GM23338 (cell line): ENCODE data around the gene FRMD4A. TPM values are rescaled to one million over a fixed set of nuclear protein-coding genes. Genes with fewer than 3 reads are reported as not detected.

Source experiments
- ATAC-seq: fragments of 200-7000 bp; cut with Tn5 transposase; 3 replicates; pipeline ENCODE4 v1.9.1; 2020
- DNase-seq: peaks from one replicate; pipeline ENCODE4 v3.0.0-alpha.2; 2015; ENCODE audit warnings: low spot score
- H2AFZ ChIP-seq: fragments of 200-600 bp; sonication (generic); 2 replicates; pipeline ENCODE4 v1.8.0; 2016; ENCODE audit warnings: antibody characterized with exemption, mild to moderate bottlenecking, moderate library complexity
- H3F3A ChIP-seq: fragments of 200-600 bp; sonication (generic); replicated peaks from 2 replicates; pipeline ENCODE4 v1.8.0; 2017; ENCODE audit warnings: antibody characterized with exemption, mixed run types, low read depth
- H3K27ac ChIP-seq: fragments of 200-600 bp; sonication (generic); 2 replicates; pipeline ENCODE4 v1.6.1; 2016; ENCODE audit warnings: low read depth
- H3K27me3 ChIP-seq: fragments of 200-600 bp; sonication (generic); 2 replicates; pipeline ENCODE4 v1.8.0; 2016; ENCODE audit warnings: mild to moderate bottlenecking, mixed run types, moderate library complexity; ENCODE audit not compliant: insufficient read depth
- H3K36me3 ChIP-seq: fragments of 200-600 bp; sonication (generic); 2 replicates; pipeline ENCODE4 v1.8.0; 2016; ENCODE audit warnings: mild to moderate bottlenecking; ENCODE audit not compliant: insufficient read depth
- H3K4me1 ChIP-seq: fragments of 200-600 bp; sonication (generic); 2 replicates; pipeline ENCODE4 v1.8.0; 2016; ENCODE audit warnings: mild to moderate bottlenecking, moderate library complexity; ENCODE audit not compliant: insufficient read depth
- H3K4me2 ChIP-seq: fragments of 200-600 bp; sonication (generic); 2 replicates; pipeline ENCODE4 v1.7.1; 2017; ENCODE audit warnings: mixed run types
- H3K4me3 ChIP-seq: fragments of 200-600 bp; sonication (generic); 2 replicates; pipeline ENCODE4 v1.6.1; 2016; ENCODE audit warnings: mixed run types
- H3K79me2 ChIP-seq: fragments of 200-600 bp; sonication (generic); replicated peaks from 2 replicates; pipeline ENCODE4 v1.8.0; 2017; ENCODE audit warnings: mild to moderate bottlenecking; ENCODE audit not compliant: insufficient read depth
- H3K9me2 ChIP-seq: fragments of 200-600 bp; sonication (generic); 2 replicates; pipeline ENCODE4 v1.8.0; 2017; ENCODE audit not compliant: insufficient read depth
- H4K20me1 ChIP-seq: fragments of 200-600 bp; sonication (generic); replicated peaks from 2 replicates; pipeline ENCODE4 v1.8.0; 2017; ENCODE audit warnings: mild to moderate bottlenecking; ENCODE audit not compliant: insufficient read depth
- H3K27ac Mint-ChIP-seq: 2 replicates; pipeline ENCODE4 v1.8.0; 2020; ENCODE audit warnings: inconsistent platforms, mild to moderate bottlenecking, moderate library complexity, mixed read lengths
- H3K27me3 Mint-ChIP-seq: 3 replicates; pipeline ENCODE4 v1.8.0; 2022; ENCODE audit warnings: low read depth, mild to moderate bottlenecking, moderate library complexity, mixed read lengths, inconsistent platforms; ENCODE audit not compliant: insufficient read depth, poor library complexity
- H3K36me3 Mint-ChIP-seq: 3 replicates; pipeline ENCODE4 v1.8.0; 2021; ENCODE audit warnings: low read depth, mild to moderate bottlenecking, inconsistent platforms, moderate library complexity, mixed read lengths
- H3K4me1 Mint-ChIP-seq: 3 replicates; pipeline ENCODE4 v1.8.0; 2020; ENCODE audit warnings: mild to moderate bottlenecking, inconsistent platforms, mixed read lengths
- H3K4me3 Mint-ChIP-seq: 3 replicates; pipeline ENCODE4 v1.8.0; 2021; ENCODE audit warnings: moderate library complexity, mild to moderate bottlenecking, inconsistent platforms, mixed read lengths
- H3K9me3 Mint-ChIP-seq: 3 replicates; pipeline ENCODE4 v1.8.0; 2020; ENCODE audit warnings: moderate library complexity, mild to moderate bottlenecking, inconsistent platforms, mixed read lengths
- CREB1 ChIP-seq: fragments of 250-450 bp; sonication (Bioruptor Pico); IDR thresholded peaks from 2 replicates; pipeline ENCODE4 v1.5.0; 2020; ENCODE audit warnings: low read depth, mild to moderate bottlenecking, moderate library complexity
- CTCF ChIP-seq, 2 experiments: fragments of 200-600 bp in 1 of 2; sonication (generic) in 1 of 2; conservative IDR thresholded peaks; 2 replicates each; pipeline versions ENCODE4 v1.5.1 to v1.6.1; 2016 to 2017; ENCODE audit warnings: antibody characterized with exemption in 2 of 2, low read depth in 2 of 2, mild to moderate bottlenecking in 2 of 2, moderate library complexity in 1 of 2
- EZH2 ChIP-seq: fragments of 200-600 bp; sonication (generic); IDR thresholded peaks from one replicate; pipeline ENCODE4 v1.8.0; 2017; ENCODE audit warnings: antibody characterized with exemption, mild to moderate bottlenecking, low read depth; ENCODE audit not compliant: unreplicated experiment
- EZH2phosphoT487 ChIP-seq: fragments of 200-600 bp; sonication (generic); IDR thresholded peaks from one replicate; pipeline ENCODE4 v1.8.1; 2018; ENCODE audit warnings: antibody characterized with exemption; ENCODE audit not compliant: unreplicated experiment
- JUNB ChIP-seq: IDR thresholded peaks from one replicate; pipeline ENCODE4 v1.6.1; 2016; ENCODE audit warnings: antibody characterized with exemption; ENCODE audit not compliant: unreplicated experiment
- NANOG ChIP-seq: IDR thresholded peaks from 2 replicates; pipeline ENCODE4 v1.6.1; 2016; ENCODE audit warnings: antibody characterized with exemption, borderline replicate concordance
- REST ChIP-seq: IDR thresholded peaks from one replicate; pipeline ENCODE4 v1.6.1; 2018; ENCODE audit warnings: antibody characterized with exemption; ENCODE audit not compliant: unreplicated experiment
- STAT1 ChIP-seq: IDR thresholded peaks from one replicate; pipeline ENCODE4 v1.6.1; 2016; ENCODE audit warnings: antibody characterized with exemption; ENCODE audit not compliant: unreplicated experiment
- ZNF114 ChIP-seq: fragments of 250-450 bp; sonication (Bioruptor Pico); IDR thresholded peaks from 2 replicates; pipeline ENCODE4 v1.5.0; 2020; ENCODE audit warnings: mild to moderate bottlenecking, moderate library complexity
- ZNF462 ChIP-seq: fragments of 250-450 bp; sonication (Bioruptor Pico); IDR thresholded peaks from 2 replicates; pipeline ENCODE4 v1.5.0; 2020; ENCODE audit warnings: mild to moderate bottlenecking, moderate library complexity
- polyA plus RNA-seq: library from polyadenylated mRNA; unstranded; fragments of >200 nt; fragmentation: Nextera tagmentation; extraction: Ambion mirVana; gene quantifications from 2 replicates; pipeline ENCODE4 v1.2.1, GENCODE V29; 2016
- total RNA-seq: library from RNA; depleted of rRNA; stranded (reverse); fragments of >200 nt; shearing (Covaris generic); gene quantifications from 2 replicates; pipeline ENCODE4 v1.2.3, GENCODE V29; 2014

Gene FRMD4A
- total and polyA plus RNA-seq, 2 experiments from 2014 or later = 14.0 to 20.1 TPM

GRCh38 chr10:13788320-13788600 lies 542.5 kb downstream of the FRMD4A start:
- Histone ChIP-seq H3K36me3 (no peaks in the 10 kb centered on the region), H3K4me1 (no peaks in the 10 kb centered on the region; the same call in 1 of the 2 replicates), H2AFZ (no peak overlapping the region), H3K27ac (peak overlapping the region; percentile 83; the same call in 1 of the 2 replicates), H3K79me2 (no peaks in the 10 kb centered on the region), H3F3A (no peaks in the 10 kb centered on the region), H4K20me1 (no peaks in the 10 kb centered on the region), H3K9me2 (no peaks in the 10 kb centered on the region), H3K27me3 (no peaks in the 10 kb centered on the region), H3K4me2 (no peak overlapping the region), H3K4me3 (no peak overlapping the region)
- Mint-ChIP-seq H3K27ac (peak overlapping the region; percentile 90), H3K4me1 (peaks cover 15% of the 10 kb centered on the region), H3K27me3 (peaks cover 5% of the 10 kb centered on the region), H3K4me3 (no peak overlapping the region), H3K36me3 (peaks cover 2% of the 10 kb centered on the region; the same call in 1 of the 3 replicates), H3K9me3 (no peaks in the 10 kb centered on the region; the same call in 2 of the 3 replicates)
- ATAC-seq (no peak), DNase-seq (no peak)
- no peak for TF ChIP-seq ZNF114
- TF ChIP-seq EZH2 = no peak
- TF ChIP-seq CREB1 = no peak
- TF ChIP-seq NANOG = no peak
- no peak for TF ChIP-seq JUNB
- no peak for TF ChIP-seq CTCF (conservative IDR thresholded peaks at IDR 0.05; ENCODE audit: low read depth in 2 of 2)
- TF ChIP-seq STAT1 = no peak
- no peak for TF ChIP-seq ZNF462 (CRISPR knock-in tag)
- no peak for TF ChIP-seq REST
- no peak for TF ChIP-seq EZH2phosphoT487
